Measurements from ENCODE around the gene MAPRE2.

DNA sequence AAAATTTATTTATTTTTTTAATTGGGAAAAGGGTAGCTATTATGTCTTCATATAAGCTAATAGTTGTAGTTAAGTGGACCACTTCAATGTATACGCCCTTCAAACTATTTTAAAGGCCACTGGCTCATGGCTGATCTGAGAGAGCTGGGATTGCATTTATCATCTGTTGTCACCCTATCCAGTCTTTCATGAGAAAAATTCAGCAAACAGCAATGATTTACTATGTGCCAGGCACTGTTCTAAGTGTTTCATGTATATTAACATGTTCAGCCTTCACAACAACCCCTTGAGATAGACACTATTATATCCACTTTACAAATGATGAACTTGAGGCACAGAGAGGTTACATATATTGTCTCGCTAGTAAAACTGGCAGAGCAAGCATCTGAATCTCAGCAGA lies 133.5 kb downstream of the MAPRE2 start:
- TF ChIP-seq, protein P1, sequence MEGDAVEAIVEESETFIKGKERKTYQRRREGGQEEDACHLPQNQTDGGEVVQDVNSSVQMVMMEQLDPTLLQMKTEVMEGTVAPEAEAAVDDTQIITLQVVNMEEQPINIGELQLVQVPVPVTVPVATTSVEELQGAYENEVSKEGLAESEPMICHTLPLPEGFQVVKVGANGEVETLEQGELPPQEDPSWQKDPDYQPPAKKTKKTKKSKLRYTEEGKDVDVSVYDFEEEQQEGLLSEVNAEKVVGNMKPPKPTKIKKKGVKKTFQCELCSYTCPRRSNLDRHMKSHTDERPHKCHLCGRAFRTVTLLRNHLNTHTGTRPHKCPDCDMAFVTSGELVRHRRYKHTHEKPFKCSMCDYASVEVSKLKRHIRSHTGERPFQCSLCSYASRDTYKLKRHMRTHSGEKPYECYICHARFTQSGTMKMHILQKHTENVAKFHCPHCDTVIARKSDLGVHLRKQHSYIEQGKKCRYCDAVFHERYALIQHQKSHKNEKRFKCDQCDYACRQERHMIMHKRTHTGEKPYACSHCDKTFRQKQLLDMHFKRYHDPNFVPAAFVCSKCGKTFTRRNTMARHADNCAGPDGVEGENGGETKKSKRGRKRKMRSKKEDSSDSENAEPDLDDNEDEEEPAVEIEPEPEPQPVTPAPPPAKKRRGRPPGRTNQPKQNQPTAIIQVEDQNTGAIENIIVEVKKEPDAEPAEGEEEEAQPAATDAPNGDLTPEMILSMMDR (IDR thresholded peaks at IDR 0.05; ENCODE audit: low read length) = no peak
- TF ChIP-seq EZH2 (optimal IDR thresholded peaks at IDR 0.05; ENCODE audit: low read depth, low read length) (no peak), EZH2phosphoT487 (IDR thresholded peaks at IDR 0.05; ENCODE audit: low read length) (no peak)
